ENCODE results near the gene EPB41. TPM values are rescaled to one million over a fixed set of nuclear protein-coding genes. Genes with fewer than 3 reads are reported as not detected.

EPB41 gene
- total and polyA plus RNA-seq, 9 of the 15 experiments (the other 6 are each of a cell fraction or from before 2014, with no cell fraction given), result 3.7 to 213 (median 141) TPM

DNA sequence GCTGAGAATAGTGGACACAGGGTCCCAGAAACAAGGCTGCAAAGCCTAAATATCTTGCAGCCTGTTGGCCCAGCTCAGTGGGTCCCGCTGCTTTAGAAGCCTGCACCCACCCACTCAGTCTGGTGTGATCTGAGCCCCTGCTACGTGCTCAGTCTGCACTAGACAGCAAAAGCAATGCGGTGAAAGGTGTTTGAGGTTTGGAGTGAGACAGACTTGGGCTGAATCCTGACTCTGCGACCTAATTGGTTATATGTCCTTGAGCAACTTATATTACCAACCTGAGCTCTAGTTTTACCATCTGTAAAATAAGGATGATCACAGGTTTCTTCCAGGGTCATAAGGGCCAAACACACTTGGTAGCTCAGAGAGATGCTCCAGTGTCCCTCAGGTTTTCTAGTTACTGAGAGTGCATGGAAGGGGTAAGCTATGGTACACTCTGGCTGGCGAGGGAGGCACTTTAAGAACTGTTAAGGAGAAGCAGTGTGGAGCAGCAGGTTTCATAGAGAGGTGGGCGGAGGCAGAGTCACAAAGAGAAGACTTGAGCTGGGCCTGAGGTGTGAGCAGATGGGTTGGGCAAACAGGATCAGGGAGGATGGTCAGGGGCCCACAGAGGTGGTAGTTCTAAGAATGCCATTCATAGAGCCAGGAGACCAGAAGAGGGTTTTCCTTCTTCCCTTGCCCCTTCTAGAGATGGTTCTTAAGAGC is 199.2 kb downstream of the EPB41 start:
- DNase-seq (ENCODE audit: extremely low read depth in 1 of 4, low spot score in 3 of 4), result no peak
- Histone ChIP-seq H3K9me1 (ENCODE audit: control insufficient read depth, insufficient read depth, low read length) (no peaks in the 10 kb centered on the region), H3K79me2 (ENCODE audit: control insufficient read depth, insufficient read depth, low read length) (no peaks in the 10 kb centered on the region), H3K4me1 (replicated peaks in 1 of 2; ENCODE audit: control insufficient read depth in 2 of 2, insufficient read depth in 2 of 2, low read length in 2 of 2) (no peaks in the 10 kb centered on the region), H3K36me3 (ENCODE audit: control insufficient read depth, insufficient read depth, low read length) (peaks cover 83% of the 10 kb centered on the region), H3K4me2 (ENCODE audit: insufficient read depth, low read length) (no peak overlapping the region), H3K27me3 (ENCODE audit: control insufficient read depth in 2 of 2, insufficient read depth in 2 of 2, low read length in 2 of 2) (no peaks in the 10 kb centered on the region), H3K27ac (ENCODE audit: extremely low read depth, low read depth, low read length) (no peak overlapping the region), H3K9ac (ENCODE audit: insufficient read depth in 1 of 2, low read depth in 2 of 2, low read length in 2 of 2) (no peak overlapping the region), H3K9me3 (replicated peaks; ENCODE audit: control insufficient read depth, insufficient read depth, low read depth, low read length) (no peaks in the 10 kb centered on the region; the same call in 1 of the 2 replicates), H3K4me3 (no peak overlapping the region), H2AFZ (ENCODE audit: low read depth, low read length) (no peak overlapping the region), H4K20me1 (replicated peaks; ENCODE audit: control insufficient read depth, insufficient read depth, low read length) (no peaks in the 10 kb centered on the region)
- in situ Hi-C loops (cut with MboI) (no loop called here), intact Hi-C loops (cut with micrococcal nuclease) (no loop called here)
- ATAC-seq, result no peak
- 68% methylated on average over 6 of the region's 6 CpGs for WGBS (ENCODE audit: insufficient coverage, low coverage, missing lambda C conversion rate)
- no peak for FAIRE-seq
- BruUV-seq (replicated peaks), result no TSS peak
- CTCF ChIA-PET (ENCODE audit: low intra/inter-chr PET ratio), result no interaction called here
- POLR2A ChIA-PET, result interaction anchor here (0.5 to 3.1 kb wide), 11 partner anchors 8 to 1775 kb away, joined by 3 to 16 read pairs (median 3); partner anchors contain the start of gene TMEM200B
- TF ChIP-seq ZBTB7A (IDR thresholded peaks at IDR 0.05; ENCODE audit: borderline replicate concordance, control insufficient read depth, low read depth, low read length), result no peak
- no peak for TF ChIP-seq NFRKB (IDR thresholded peaks at IDR 0.05; ENCODE audit: low read depth)
- TF ChIP-seq DACH1 (IDR thresholded peaks at IDR 0.05; ENCODE audit: partially characterized antibody), result no peak
- TF ChIP-seq MYC (IDR thresholded peaks at IDR 0.05; ENCODE audit: low read depth, low read length), result no peak
- TF ChIP-seq MYC (CRISPR knock-in tag; IDR thresholded peaks at IDR 0.05; ENCODE audit: borderline replicate concordance, low read depth), result no peak
- no peak for TF ChIP-seq ATF1 (CRISPR knock-in tag; IDR thresholded peaks at IDR 0.05)
- TF ChIP-seq ATF1 (tag; IDR thresholded peaks at IDR 0.05), result no peak
